AG04450 (cell line): Measurements from ENCODE around the gene NKTR. TPM values are rescaled to one million over a fixed set of nuclear protein-coding genes. Genes with fewer than 3 reads are reported as not detected.

Experiments
- CTCF ChIA-PET: fragments of 300-600, 350-600 bp; formaldehyde crosslinking; extraction: SDS; loops from one replicate; lab custom pipeline; 2022; ENCODE audit warnings: antibody characterized with exemption, inconsistent platforms; lab: Charles Lee
- POLR2A ChIA-PET: fragments of 350-600 bp; formaldehyde crosslinking; extraction: SDS; loops from one replicate; lab custom pipeline; 2021; ENCODE audit warnings: antibody characterized with exemption, inconsistent platforms; lab: Yijun Ruan, JAX
- DNase-seq: peaks from one replicate; pipeline ENCODE4 v3.0.0-alpha.2; 2011; ENCODE audit warnings: low read depth, low spot score
- H3K27ac ChIP-seq: one replicate; pipeline ENCODE4 v1.5.1; 2012; ENCODE audit warnings: low read depth, low read length, control low read depth
- H3K27me3 ChIP-seq: one replicate; pipeline ENCODE4 v1.6.0; 2012; ENCODE audit warnings: low read length; ENCODE audit not compliant: control insufficient read depth, insufficient read depth
- H3K4me3 ChIP-seq: 2 replicates; pipeline ENCODE4 v1.5.1; 2011; ENCODE audit warnings: mild to moderate bottlenecking, low read depth, low read length, control low read depth
- H3K9me3 ChIP-seq: 2 replicates; pipeline ENCODE4 v1.5.1; 2012; ENCODE audit warnings: low read length; ENCODE audit not compliant: control insufficient read depth, insufficient read depth
- polyA plus RNA-seq: library from polyadenylated mRNA; depleted of rRNA; stranded (reverse); fragments of >200 nt; gene quantifications from 2 replicates; pipeline ENCODE4 v1.2.3, GENCODE V29; 2011
- TF ChIP-seq, protein P1 (sequence below): IDR thresholded peaks from 2 replicates; pipeline ENCODE4 v1.5.1; 2011; ENCODE audit warnings: low read depth, low read length, control low read depth, inconsistent platforms

NKTR gene
- polyA plus RNA-seq, 1 experiment = 56.2 TPM

GRCh38 chr3:42665050-42665878 lies 64.8 kb downstream of the NKTR start:
- TF ChIP-seq, protein P1, sequence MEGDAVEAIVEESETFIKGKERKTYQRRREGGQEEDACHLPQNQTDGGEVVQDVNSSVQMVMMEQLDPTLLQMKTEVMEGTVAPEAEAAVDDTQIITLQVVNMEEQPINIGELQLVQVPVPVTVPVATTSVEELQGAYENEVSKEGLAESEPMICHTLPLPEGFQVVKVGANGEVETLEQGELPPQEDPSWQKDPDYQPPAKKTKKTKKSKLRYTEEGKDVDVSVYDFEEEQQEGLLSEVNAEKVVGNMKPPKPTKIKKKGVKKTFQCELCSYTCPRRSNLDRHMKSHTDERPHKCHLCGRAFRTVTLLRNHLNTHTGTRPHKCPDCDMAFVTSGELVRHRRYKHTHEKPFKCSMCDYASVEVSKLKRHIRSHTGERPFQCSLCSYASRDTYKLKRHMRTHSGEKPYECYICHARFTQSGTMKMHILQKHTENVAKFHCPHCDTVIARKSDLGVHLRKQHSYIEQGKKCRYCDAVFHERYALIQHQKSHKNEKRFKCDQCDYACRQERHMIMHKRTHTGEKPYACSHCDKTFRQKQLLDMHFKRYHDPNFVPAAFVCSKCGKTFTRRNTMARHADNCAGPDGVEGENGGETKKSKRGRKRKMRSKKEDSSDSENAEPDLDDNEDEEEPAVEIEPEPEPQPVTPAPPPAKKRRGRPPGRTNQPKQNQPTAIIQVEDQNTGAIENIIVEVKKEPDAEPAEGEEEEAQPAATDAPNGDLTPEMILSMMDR = no peak
- DNase-seq = no peak
- Histone ChIP-seq H3K27me3 (peaks cover 5% of the 10 kb centered on the region), H3K9me3 (peaks cover 7% of the 10 kb centered on the region), H3K4me3 (no peak overlapping the region), H3K27ac (no peak overlapping the region)
- ChIA-PET CTCF (interaction anchor here (1.2 kb wide), 1 partner anchor 80 kb away, joined by 4 read pairs; no protein-coding TSS in a partner anchor), POLR2A (interaction anchor here (1.1 kb wide), 1 partner anchor 11 kb away, joined by 3 read pairs; the partner anchor contains the start of gene ZBTB47)

- POLR2A ChIA-PET = interaction anchor here (1.1 kb wide), 1 partner anchor 12 kb away, joined by 3 read pairs; the partner anchor contains the start of gene ZBTB47
- peaks cover 10% of the 10 kb centered on the region for H3K9me3 ChIP-seq
- TF ChIP-seq, protein P1 = no peak
- H3K4me3 ChIP-seq = no peak overlapping the region
- H3K27ac ChIP-seq = no peak overlapping the region
- peaks cover 11% of the 10 kb centered on the region for H3K27me3 ChIP-seq
- no peak for DNase-seq
- CTCF ChIA-PET = interaction anchor here (1.2 kb wide), 1 partner anchor 79 kb away, joined by 4 read pairs; no protein-coding TSS in a partner anchor
These were observed 65.5 kb downstream of the NKTR start for GRCh38 chr3:42666022-42666421.

DNA sequence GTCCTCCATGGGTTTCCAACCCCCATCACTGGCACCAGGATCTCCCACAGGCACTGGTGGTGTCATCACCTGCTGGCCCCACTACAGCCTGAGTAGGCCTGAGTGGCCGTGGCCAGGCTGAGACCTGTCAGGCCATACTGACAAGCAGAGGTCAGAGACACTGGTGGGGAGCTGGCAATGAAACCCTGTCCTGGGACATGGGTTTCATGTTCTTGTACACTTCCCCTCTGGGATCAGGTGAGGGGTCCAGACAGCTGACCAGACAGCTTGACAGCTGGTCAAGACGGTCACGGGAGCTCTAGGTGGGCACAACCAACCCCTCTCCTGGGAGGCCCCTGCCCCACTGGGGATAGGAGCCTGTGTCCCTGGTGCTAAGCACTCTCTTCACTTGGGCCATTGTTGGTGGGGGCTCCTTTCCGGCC lies 66.1 kb downstream of the NKTR start:
- Histone ChIP-seq H3K27me3 (peaks cover 11% of the 10 kb centered on the region), H3K4me3 (no peak overlapping the region), H3K27ac (no peak overlapping the region), H3K9me3 (peaks cover 10% of the 10 kb centered on the region)
- TF ChIP-seq, protein P1 = no peak
- ChIA-PET POLR2A (no interaction called here), CTCF (interaction anchor here (1.2 kb wide), 1 partner anchor 79 kb away, joined by 4 read pairs; no protein-coding TSS in a partner anchor)
- DNase-seq = no peak

- ChIA-PET POLR2A (no interaction called here), CTCF (no interaction called here)
These were observed 66.6 kb downstream of the NKTR start for GRCh38 chr3:42667096-42667522.

More at GRCh38 chr3:42667096-42667522, 66.6 kb downstream of the NKTR start:
- no peak for DNase-seq
- Histone ChIP-seq H3K9me3 (peaks cover 10% of the 10 kb centered on the region), H3K4me3 (no peak overlapping the region), H3K27ac (no peak overlapping the region), H3K27me3 (peaks cover 11% of the 10 kb centered on the region)
- TF ChIP-seq, protein P1 = no peak
